GM12878 (cell line): Measurements from ENCODE around the gene LRBA. TPM values are rescaled to one million over a fixed set of nuclear protein-coding genes. Genes with fewer than 3 reads are reported as not detected.

Experiments used
- ATAC-seq: fragments of 200-7000 bp; cut with Tn5 transposase; 3 replicates; pipeline ENCODE4 v1.9.1; 2020; ENCODE audit warnings: mild to moderate bottlenecking, moderate library complexity
- BruUV-seq: library from RNA; stranded (reverse); fragments of 400-500 nt; replicated peaks from 2 replicates; lab custom pipeline; 2021; lab: Mats Ljungman, UMichigan
- CTCF ChIA-PET: fragments of 300-600 bp; sonication (Branson Sonifier 250); formaldehyde crosslinking; extraction: SDS; loops from one replicate; lab custom pipeline; 2021; ENCODE audit warnings: inconsistent platforms; lab: Yijun Ruan, JAX
- POLR2A ChIA-PET: fragments of 350-600 bp; formaldehyde crosslinking; extraction: SDS; loops from one replicate; lab custom pipeline; 2021; ENCODE audit warnings: inconsistent platforms; lab: Charles Lee
- RAD21 ChIA-PET: fragments of 300-600 bp; sonication (Branson Sonifier 250); formaldehyde crosslinking; loops from one replicate; lab custom pipeline; 2023; ENCODE audit warnings: antibody characterized with exemption; ENCODE audit not compliant: unreplicated experiment; lab: Charles Lee
- SMC1A ChIA-PET: fragments of 300-600 bp; sonication (Branson Sonifier 250); formaldehyde crosslinking; loops from one replicate; lab custom pipeline; 2023; ENCODE audit not compliant: unreplicated experiment, uncharacterized antibody; lab: Charles Lee
- DNase-seq: peaks from one replicate; pipeline ENCODE4 v3.0.0-alpha.2; 2011; ENCODE audit warnings: low read depth, low spot score
- FAIRE-seq: peaks from 3 replicates; lab custom pipeline; 2011; peaks lifted over from hg19 to GRCh38; lab: Jason Lieb, UNC
- H2AFZ ChIP-seq: 2 replicates; pipeline ENCODE4 v1.6.0; 2011; ENCODE audit warnings: low read depth, low read length, control low read depth; ENCODE audit not compliant: control insufficient read depth
- H3K27ac ChIP-seq: 2 replicates; pipeline ENCODE4 v1.5.1; 2011; ENCODE audit warnings: control low read depth; ENCODE audit not compliant: control insufficient read depth, insufficient read depth
- H3K27me3 ChIP-seq, 2 experiments: replicated peaks in 1 of 2; 2 replicates each; pipeline versions ENCODE4 v1.6.0 to v1.6.1; 2011; ENCODE audit warnings: low read length in 1 of 2; ENCODE audit not compliant: control insufficient read depth in 2 of 2, insufficient read depth in 2 of 2
- H3K36me3 ChIP-seq, 2 experiments: 2 replicates each; pipeline ENCODE4 v1.5.1; 2011; ENCODE audit warnings: low read length in 1 of 2; ENCODE audit not compliant: control insufficient read depth in 2 of 2, insufficient read depth in 2 of 2
- H3K4me1 ChIP-seq: 2 replicates; pipeline ENCODE4 v1.6.1; 2011; ENCODE audit warnings: mild to moderate bottlenecking, low read length, moderate library complexity, mixed read lengths; ENCODE audit not compliant: control insufficient read depth, insufficient read depth
- H3K4me2 ChIP-seq: 2 replicates; pipeline ENCODE4 v1.6.0; 2011; ENCODE audit warnings: control low read depth; ENCODE audit not compliant: control insufficient read depth, insufficient read depth
- H3K4me3 ChIP-seq: fragments of 200-600 bp; sonication (generic); 2 replicates; pipeline ENCODE4 v1.5.1; 2016
- H3K79me2 ChIP-seq: 2 replicates; pipeline ENCODE4 v1.6.0; 2011; ENCODE audit warnings: low read length; ENCODE audit not compliant: control insufficient read depth, insufficient read depth
- H3K9ac ChIP-seq: 2 replicates; pipeline ENCODE4 v1.8.0; 2011; ENCODE audit warnings: low read length, control low read depth, mixed read lengths; ENCODE audit not compliant: control insufficient read depth, insufficient read depth
- H3K9me3 ChIP-seq: replicated peaks from 3 replicates; pipeline ENCODE4 v1.5.1; 2011; ENCODE audit warnings: mild to moderate bottlenecking, low read length; ENCODE audit not compliant: control insufficient read depth, insufficient read depth
- H4K20me1 ChIP-seq: 2 replicates; pipeline ENCODE4 v1.6.0; 2011; ENCODE audit not compliant: control insufficient read depth, insufficient read depth
- BRCA1 ChIP-seq: IDR thresholded peaks from 2 replicates; pipeline ENCODE4 v1.6.1; 2011; ENCODE audit warnings: low read depth, low read length, improper control_type of control experiment
- CBFB ChIP-seq: IDR thresholded peaks from 2 replicates; pipeline ENCODE4 v1.6.1; 2016; ENCODE audit warnings: antibody characterized with exemption, low read depth
- CREM ChIP-seq: IDR thresholded peaks from 2 replicates; pipeline ENCODE4 v1.6.1; 2014; ENCODE audit warnings: antibody characterized with exemption, low read depth
- EED ChIP-seq: sonication (generic); IDR thresholded peaks from 2 replicates; pipeline ENCODE4 v1.6.1; 2016; ENCODE audit warnings: antibody characterized with exemption, low read depth
- ETV6 ChIP-seq, 2 experiments: fragments of 450-650 bp in 1 of 2; IDR thresholded peaks in 1 of 2; conservative IDR thresholded peaks in 1 of 2; 2 replicates each; pipeline ENCODE4 v1.6.1; 2014; ENCODE audit warnings: antibody characterized with exemption in 1 of 2, borderline replicate concordance in 1 of 2, low read depth in 1 of 2, mild to moderate bottlenecking in 1 of 2, moderate library complexity in 1 of 2
- HDGF ChIP-seq: fragments of 450-650 bp; IDR thresholded peaks from 2 replicates; pipeline ENCODE4 v1.6.1; 2016; ENCODE audit warnings: antibody characterized with exemption
- JUNB ChIP-seq: IDR thresholded peaks from 2 replicates; pipeline ENCODE4 v1.6.1; 2016; ENCODE audit warnings: antibody characterized with exemption, mild to moderate bottlenecking
- KLF5 ChIP-seq: fragments of 450-650 bp; IDR thresholded peaks from 2 replicates; pipeline ENCODE4 v1.6.1; 2014; ENCODE audit warnings: mild to moderate bottlenecking; ENCODE audit not compliant: partially characterized antibody
- LARP7 ChIP-seq: fragments of 450-650 bp; IDR thresholded peaks from 2 replicates; pipeline ENCODE4 v1.6.1; 2017; ENCODE audit warnings: mild to moderate bottlenecking
- MYB ChIP-seq: fragments of 150-350 bp; IDR thresholded peaks from 2 replicates; pipeline ENCODE4 v1.6.1; 2014; ENCODE audit warnings: mild to moderate bottlenecking, low read depth, low read length, borderline replicate concordance
- NFIC ChIP-seq: IDR thresholded peaks from 2 replicates; pipeline ENCODE4 v1.6.1; 2012; ENCODE audit warnings: low read depth, mild to moderate bottlenecking, inconsistent platforms, low read length, moderate library complexity
- NR2C1 ChIP-seq: fragments of 450-650 bp; IDR thresholded peaks from 2 replicates; pipeline ENCODE4 v1.6.1; 2017; ENCODE audit warnings: antibody characterized with exemption, mild to moderate bottlenecking, moderate library complexity
- NRF1 ChIP-seq: conservative IDR thresholded peaks from 2 replicates; pipeline ENCODE4 v1.6.1; 2011; ENCODE audit warnings: mild to moderate bottlenecking, low read depth, low read length, improper control_type of control experiment
- PAX8 ChIP-seq: fragments of 450-650 bp; IDR thresholded peaks from 2 replicates; pipeline ENCODE4 v1.6.1; 2017; ENCODE audit warnings: mild to moderate bottlenecking, moderate library complexity
- RAD51 ChIP-seq: fragments of 450-650 bp; IDR thresholded peaks from 2 replicates; pipeline ENCODE4 v1.6.1; 2016; ENCODE audit warnings: moderate library complexity, mild to moderate bottlenecking, inconsistent platforms
- RUNX3 ChIP-seq: IDR thresholded peaks from 2 replicates; pipeline ENCODE4 v1.6.1; 2012; ENCODE audit warnings: low read length, inconsistent platforms
- SMARCA5 ChIP-seq: fragments of 450-650 bp; IDR thresholded peaks from 2 replicates; pipeline ENCODE4 v1.6.1; 2017; ENCODE audit warnings: mild to moderate bottlenecking
- WGBS: methylation state at CpG from one replicate; pipeline ENCODE4 v1.1.6; 2016; ENCODE audit warnings: low lambda C conversion rate; ENCODE audit not compliant: insufficient replicate concordance, insufficient coverage; ENCODE audit errors: missing lambda C conversion rate; 5-methylcytosine and 5-hydroxymethylcytosine counted together
- in situ Hi-C: fragments of 300-500 bp; cut with MboI; formaldehyde crosslinking; loops from 9 replicates; pipeline ENCODE4 v1.14.3; 2018; ENCODE audit warnings: mixed read lengths
- intact Hi-C: fragments of 100-400 bp; cut with micrococcal nuclease; formaldehyde crosslinking; loops from one replicate; pipeline ENCODE4 v1.14.2; 2022; ENCODE audit not compliant: unreplicated experiment
- polyA plus RNA-seq, 11 experiments: library from polyadenylated mRNA; depleted of rRNA in 4 of 11; unstranded in 6 of 11; stranded (reverse) in 5 of 11; fragments of >200 nt; fragmentation: Nextera tagmentation in 4 of 11; fragmentation: Illumina TruSeq in 1 of 11; extraction: Ambion mirVana in 4 of 11; extraction: Trizol in 1 of 11; gene quantifications; 1 replicate in 1 of 11; 2 replicates in 10 of 11; pipeline versions ENCODE4 v1.2.1 to v1.2.3, GENCODE V29; 2011 to 2016; ENCODE audit warnings: inconsistent platforms in 2 of 11, missing spikeins in 2 of 11, low read depth in 1 of 11
- total RNA-seq, 4 experiments: library from RNA; depleted of rRNA in 3 of 4; stranded (reverse); fragments of >200 nt in 3 of 4; fragmentation: Illumina TruSeq in 1 of 4; extraction: Trizol in 1 of 4; gene quantifications; 2 replicates each; pipeline versions ENCODE4 v1.2.1 to v1.2.3, GENCODE V29; 2013 to 2021

Gene LRBA
- total and polyA plus RNA-seq, 10 of the 15 experiments (the other 5 are each of a cell fraction or from before 2014, with no cell fraction given), result 20.3 to 93.4 (median 55.0) TPM

DNA sequence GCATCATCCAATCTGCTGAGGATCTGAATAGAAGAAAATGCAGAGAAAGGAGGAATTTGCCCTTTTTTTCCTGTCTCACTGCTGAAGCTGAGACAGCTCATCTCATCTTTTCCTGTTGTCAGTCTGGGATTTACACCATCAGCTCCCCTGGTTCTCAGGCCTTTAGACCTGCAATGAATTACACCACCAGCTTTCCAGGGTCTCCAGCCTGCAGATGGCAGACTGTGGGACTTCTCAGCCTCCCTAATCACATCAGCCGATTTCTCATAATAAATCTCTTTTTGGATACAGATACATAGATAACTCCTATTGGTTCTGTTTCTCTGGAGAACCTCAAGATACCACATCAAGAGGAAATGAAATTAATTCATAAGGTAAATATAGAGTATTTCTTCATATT lies 567.7 kb downstream of the LRBA start:
- peak; percentile 23 for FAIRE-seq
- ATAC-seq, result no peak
- Histone ChIP-seq H3K9ac (no peak overlapping the region), H3K4me3 (no peak overlapping the region), H3K36me3 (no peaks in the 10 kb centered on the region), H2AFZ (no peak overlapping the region), H3K27me3 (no peaks in the 10 kb centered on the region), H3K9me3 (no peaks in the 10 kb centered on the region), H3K79me2 (no peaks in the 10 kb centered on the region), H3K4me1 (no peaks in the 10 kb centered on the region), H3K27ac (no peak overlapping the region), H3K4me2 (no peak overlapping the region), H4K20me1 (no peaks in the 10 kb centered on the region)
- intact Hi-C loops (no loop called here), in situ Hi-C loops (no loop called here)
- RAD21 ChIA-PET, result no interaction called here
- no TSS peak for BruUV-seq
- POLR2A ChIA-PET, result interaction anchor here (0.6 kb wide), 1 partner anchor 14 kb away, joined by 3 read pairs; no protein-coding TSS in a partner anchor
- SMC1A ChIA-PET, result interaction anchor here (0.5 kb wide), 1 partner anchor 250 kb away, joined by 3 read pairs; no protein-coding TSS in a partner anchor
- DNase-seq, result no peak
- TF ChIP-seq SMARCA5 (no peak), JUNB (no peak), EED (no peak), NFIC (no peak), HDGF (no peak)
- CTCF ChIA-PET, result no interaction called here
- WGBS, result 93% methylated on average over 1 of the region's 1 CpG

DNA sequence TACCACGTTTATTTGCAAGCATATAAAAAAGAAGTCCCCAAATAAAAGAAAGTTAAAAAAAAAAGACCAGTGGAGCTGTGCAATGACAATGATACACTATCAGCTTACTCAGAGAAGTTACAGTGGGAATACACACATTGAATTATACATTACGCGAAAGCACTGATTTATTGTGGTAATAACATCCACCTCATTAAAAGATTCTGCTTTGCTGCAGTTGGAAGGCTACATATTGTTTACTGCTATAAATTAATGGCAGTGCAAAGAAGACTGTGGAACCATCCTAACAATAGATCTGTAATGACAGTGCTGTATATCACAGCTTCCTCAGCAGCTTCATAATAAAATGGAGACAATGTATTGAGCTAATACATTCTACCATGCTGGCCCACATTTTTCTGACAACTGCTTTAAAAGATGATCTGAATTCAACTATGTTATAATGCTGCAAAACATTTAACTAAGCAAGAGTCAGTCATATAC lies 575.6 kb downstream of the LRBA start:
- H3K79me2 ChIP-seq, result no peaks in the 10 kb centered on the region
- H3K4me2 ChIP-seq, result no peak overlapping the region
- H4K20me1 ChIP-seq, result no peaks in the 10 kb centered on the region
- H3K4me3 ChIP-seq, result no peak overlapping the region
- CTCF ChIA-PET, result interaction anchor here (0.5 to 2.1 kb wide), 3 partner anchors 21 to 157 kb away, joined by 4 to 5 read pairs (median 4); no protein-coding TSS in a partner anchor
- H3K36me3 ChIP-seq, result no peaks in the 10 kb centered on the region
- TF ChIP-seq KLF5 (no peak), RAD51 (no peak), NRF1 (no peak), PAX8 (no peak), NR2C1 (no peak), CREM (no peak), ETV6 (conservative IDR thresholded peaks at IDR 0.05 in 1 of 2, IDR thresholded peaks at IDR 0.05 in 1 of 2; ENCODE audit: borderline replicate concordance in 1 of 2, low read depth in 1 of 2) (no peak), LARP7 (no peak), MYB (no peak), CBFB (no peak), BRCA1 (no peak), RUNX3 (no peak)
- in situ Hi-C loops, result no loop called here
- POLR2A ChIA-PET, result interaction anchor here (0.8 to 1.0 kb wide), 2 partner anchors 14 to 73 kb away, joined by 3 to 4 read pairs; no protein-coding TSS in a partner anchor
- H2AFZ ChIP-seq, result no peak overlapping the region
- no peak overlapping the region for H3K9ac ChIP-seq
- intact Hi-C loops, result no loop called here
- no peaks in the 10 kb centered on the region for H3K4me1 ChIP-seq
- RAD21 ChIA-PET, result interaction anchor here (1.1 kb wide), 1 partner anchor 73 kb away, joined by 3 read pairs; no protein-coding TSS in a partner anchor
- DNase-seq, result no peak
- 100% methylated on average over 3 of the region's 3 CpGs for WGBS
- H3K27me3 ChIP-seq, result no peaks in the 10 kb centered on the region
- BruUV-seq, result no TSS peak
- SMC1A ChIA-PET, result interaction anchor here (1.2 to 1.8 kb wide), 3 partner anchors 10 to 23 kb away, joined by 3 to 6 read pairs (median 4); no protein-coding TSS in a partner anchor
- no peaks in the 10 kb centered on the region; the same call in 1 of the 3 replicates for H3K9me3 ChIP-seq
- FAIRE-seq, result no peak
- no peak overlapping the region for H3K27ac ChIP-seq
- no peak for ATAC-seq
